Body of pancreas (tissue), 4 donors: ENCODE measurements around the gene ALDH9A1.

Source experiments
- POLR2A ChIP-seq, 3 donors: fragments of 450-650 bp; IDR thresholded peaks; one replicate each; pipeline ENCODE4 v1.6.1; 2016; ENCODE audit warnings: antibody characterized with exemption in 3 of 3, mild to moderate bottlenecking in 2 of 3
- TF ChIP-seq, protein P1 (sequence below), 7 experiments: fragments of 450-650 bp in 4 of 7; fragments of 200-600 bp in 3 of 7; sonication (generic) in 3 of 7; IDR thresholded peaks; one replicate each; pipeline ENCODE4 v1.5.1; 2016 to 2019; ENCODE audit warnings: antibody characterized with exemption in 7 of 7

DNA sequence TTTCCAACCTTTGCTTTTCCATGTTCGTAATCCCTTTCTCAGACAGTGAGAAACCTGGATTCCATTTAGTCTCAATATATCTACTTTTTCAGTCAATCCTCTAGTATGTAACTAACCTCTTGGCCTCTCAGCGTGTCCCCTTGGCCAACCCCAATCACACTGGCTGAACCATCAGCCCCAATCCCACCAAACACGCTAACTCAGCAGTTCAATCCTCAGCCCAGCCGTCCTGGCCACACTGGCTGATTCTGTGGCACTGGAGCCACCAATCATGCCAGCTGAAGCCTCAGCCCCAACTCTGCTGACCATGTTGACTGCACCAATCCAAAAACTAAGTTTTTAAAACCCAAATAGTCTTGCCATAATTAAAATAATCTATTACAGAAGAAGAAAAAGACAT lies 73.9 kb downstream of the ALDH9A1 start:
- TF ChIP-seq, protein P1, sequence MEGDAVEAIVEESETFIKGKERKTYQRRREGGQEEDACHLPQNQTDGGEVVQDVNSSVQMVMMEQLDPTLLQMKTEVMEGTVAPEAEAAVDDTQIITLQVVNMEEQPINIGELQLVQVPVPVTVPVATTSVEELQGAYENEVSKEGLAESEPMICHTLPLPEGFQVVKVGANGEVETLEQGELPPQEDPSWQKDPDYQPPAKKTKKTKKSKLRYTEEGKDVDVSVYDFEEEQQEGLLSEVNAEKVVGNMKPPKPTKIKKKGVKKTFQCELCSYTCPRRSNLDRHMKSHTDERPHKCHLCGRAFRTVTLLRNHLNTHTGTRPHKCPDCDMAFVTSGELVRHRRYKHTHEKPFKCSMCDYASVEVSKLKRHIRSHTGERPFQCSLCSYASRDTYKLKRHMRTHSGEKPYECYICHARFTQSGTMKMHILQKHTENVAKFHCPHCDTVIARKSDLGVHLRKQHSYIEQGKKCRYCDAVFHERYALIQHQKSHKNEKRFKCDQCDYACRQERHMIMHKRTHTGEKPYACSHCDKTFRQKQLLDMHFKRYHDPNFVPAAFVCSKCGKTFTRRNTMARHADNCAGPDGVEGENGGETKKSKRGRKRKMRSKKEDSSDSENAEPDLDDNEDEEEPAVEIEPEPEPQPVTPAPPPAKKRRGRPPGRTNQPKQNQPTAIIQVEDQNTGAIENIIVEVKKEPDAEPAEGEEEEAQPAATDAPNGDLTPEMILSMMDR (IDR thresholded peaks at IDR 0.05): no peak
- no peak for TF ChIP-seq POLR2A (IDR thresholded peaks at IDR 0.05)
